Measurements from ENCODE around the gene PPM1M. TPM values are rescaled to one million over a fixed set of nuclear protein-coding genes. Genes with fewer than 3 reads are reported as not detected.

PPM1M gene
- total and polyA plus RNA-seq, 10 of the 15 experiments (the other 5 are each of a cell fraction or from before 2014, with no cell fraction given): 7.3 to 24.8 (median 15.8) TPM

DNA sequence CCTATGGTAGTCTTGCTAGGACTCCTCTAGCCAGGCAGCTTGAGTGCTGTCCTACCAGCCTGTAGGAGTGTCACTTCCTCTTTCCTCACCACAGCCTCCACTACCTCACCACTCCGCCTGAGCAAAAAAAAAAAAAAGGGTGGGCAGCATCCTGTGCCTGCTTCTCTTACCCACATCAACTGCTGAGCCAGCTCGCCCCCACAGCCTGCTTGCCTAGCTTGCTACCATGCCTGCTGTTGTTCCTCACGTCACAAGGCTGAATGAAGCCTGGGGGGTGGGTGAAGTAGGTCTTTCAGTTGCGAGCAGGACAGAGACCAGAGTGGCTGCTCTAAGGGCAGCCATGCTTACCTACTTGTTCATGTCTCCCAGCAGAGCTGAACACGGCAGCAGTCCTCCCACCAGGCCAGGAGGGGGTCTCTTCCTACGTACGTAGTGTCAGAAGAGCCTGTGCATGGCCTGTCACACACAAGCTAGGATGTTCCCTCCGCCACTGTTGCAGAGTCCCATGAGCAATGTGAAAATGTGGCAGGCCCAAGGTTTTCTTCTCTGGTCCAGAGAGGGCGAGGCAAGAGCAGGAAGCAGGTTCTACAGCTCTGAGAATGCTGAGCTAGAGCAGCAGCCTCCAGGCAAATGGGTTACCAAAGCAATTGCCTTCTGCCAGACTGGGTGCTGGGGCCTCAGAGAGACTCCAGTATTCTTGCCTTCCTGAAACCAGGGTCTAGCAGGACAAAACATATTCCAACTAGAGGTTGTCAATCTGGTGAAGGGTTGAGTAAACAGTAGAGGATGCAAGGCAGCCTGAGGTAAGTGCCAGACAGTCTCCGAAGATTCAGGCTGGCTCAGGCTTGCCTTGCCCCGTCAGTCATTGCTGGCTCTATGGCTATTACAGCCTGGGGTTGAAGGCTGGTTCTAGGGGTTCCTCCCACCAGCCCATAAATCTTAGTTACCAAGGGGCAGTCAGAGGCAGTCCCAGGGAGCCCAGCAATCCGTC is 8.1 kb downstream of the PPM1M start (continued):
- TF ChIP-seq, protein P1, sequence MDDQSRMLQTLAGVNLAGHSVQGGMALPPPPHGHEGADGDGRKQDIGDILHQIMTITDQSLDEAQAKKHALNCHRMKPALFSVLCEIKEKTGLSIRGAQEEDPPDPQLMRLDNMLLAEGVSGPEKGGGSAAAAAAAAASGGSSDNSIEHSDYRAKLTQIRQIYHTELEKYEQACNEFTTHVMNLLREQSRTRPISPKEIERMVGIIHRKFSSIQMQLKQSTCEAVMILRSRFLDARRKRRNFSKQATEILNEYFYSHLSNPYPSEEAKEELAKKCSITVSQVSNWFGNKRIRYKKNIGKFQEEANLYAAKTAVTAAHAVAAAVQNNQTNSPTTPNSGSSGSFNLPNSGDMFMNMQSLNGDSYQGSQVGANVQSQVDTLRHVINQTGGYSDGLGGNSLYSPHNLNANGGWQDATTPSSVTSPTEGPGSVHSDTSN (IDR thresholded peaks at IDR 0.05; ENCODE audit: insufficient replicate concordance, low read depth, low read length): no peak
- TF ChIP-seq, protein P2, sequence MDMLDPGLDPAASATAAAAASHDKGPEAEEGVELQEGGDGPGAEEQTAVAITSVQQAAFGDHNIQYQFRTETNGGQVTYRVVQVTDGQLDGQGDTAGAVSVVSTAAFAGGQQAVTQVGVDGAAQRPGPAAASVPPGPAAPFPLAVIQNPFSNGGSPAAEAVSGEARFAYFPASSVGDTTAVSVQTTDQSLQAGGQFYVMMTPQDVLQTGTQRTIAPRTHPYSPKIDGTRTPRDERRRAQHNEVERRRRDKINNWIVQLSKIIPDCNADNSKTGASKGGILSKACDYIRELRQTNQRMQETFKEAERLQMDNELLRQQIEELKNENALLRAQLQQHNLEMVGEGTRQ (IDR thresholded peaks at IDR 0.05; ENCODE audit: borderline replicate concordance, low read depth, low read length): no peak
- TF ChIP-seq SIN3A (IDR thresholded peaks at IDR 0.05; ENCODE audit: low read depth, low read length): no peak; the same call in 1 of the 2 replicates
- no peak for TF ChIP-seq FOXK2 (IDR thresholded peaks at IDR 0.05)
- TF ChIP-seq SIX5 (IDR thresholded peaks at IDR 0.05; ENCODE audit: low read depth, low read length, severe bottlenecking): no peak
- TF ChIP-seq POU2F2 (IDR thresholded peaks at IDR 0.05; ENCODE audit: borderline replicate concordance, low read depth, low read length): peak; percentile 9; the same call in 2 of the 3 replicates
- peak; percentile 91 for TF ChIP-seq DPF2 (IDR thresholded peaks at IDR 0.05)
- TF ChIP-seq, protein P3, sequence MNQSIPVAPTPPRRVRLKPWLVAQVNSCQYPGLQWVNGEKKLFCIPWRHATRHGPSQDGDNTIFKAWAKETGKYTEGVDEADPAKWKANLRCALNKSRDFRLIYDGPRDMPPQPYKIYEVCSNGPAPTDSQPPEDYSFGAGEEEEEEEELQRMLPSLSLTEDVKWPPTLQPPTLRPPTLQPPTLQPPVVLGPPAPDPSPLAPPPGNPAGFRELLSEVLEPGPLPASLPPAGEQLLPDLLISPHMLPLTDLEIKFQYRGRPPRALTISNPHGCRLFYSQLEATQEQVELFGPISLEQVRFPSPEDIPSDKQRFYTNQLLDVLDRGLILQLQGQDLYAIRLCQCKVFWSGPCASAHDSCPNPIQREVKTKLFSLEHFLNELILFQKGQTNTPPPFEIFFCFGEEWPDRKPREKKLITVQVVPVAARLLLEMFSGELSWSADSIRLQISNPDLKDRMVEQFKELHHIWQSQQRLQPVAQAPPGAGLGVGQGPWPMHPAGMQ (IDR thresholded peaks at IDR 0.05; ENCODE audit: borderline replicate concordance): no peak
- peak; percentile 75 for TF ChIP-seq POLR2A (IDR thresholded peaks at IDR 0.05; ENCODE audit: low read depth, low read length)
- TF ChIP-seq RAD21 (IDR thresholded peaks at IDR 0.05; ENCODE audit: insufficient read depth, low read depth, low read length): 0 out of 2 replicates have a peak, but pooled peaks have one; percentile 2
- TF ChIP-seq IKZF2 (IDR thresholded peaks at IDR 0.05): peak; percentile 85 to 89
- TF ChIP-seq, protein P4, sequence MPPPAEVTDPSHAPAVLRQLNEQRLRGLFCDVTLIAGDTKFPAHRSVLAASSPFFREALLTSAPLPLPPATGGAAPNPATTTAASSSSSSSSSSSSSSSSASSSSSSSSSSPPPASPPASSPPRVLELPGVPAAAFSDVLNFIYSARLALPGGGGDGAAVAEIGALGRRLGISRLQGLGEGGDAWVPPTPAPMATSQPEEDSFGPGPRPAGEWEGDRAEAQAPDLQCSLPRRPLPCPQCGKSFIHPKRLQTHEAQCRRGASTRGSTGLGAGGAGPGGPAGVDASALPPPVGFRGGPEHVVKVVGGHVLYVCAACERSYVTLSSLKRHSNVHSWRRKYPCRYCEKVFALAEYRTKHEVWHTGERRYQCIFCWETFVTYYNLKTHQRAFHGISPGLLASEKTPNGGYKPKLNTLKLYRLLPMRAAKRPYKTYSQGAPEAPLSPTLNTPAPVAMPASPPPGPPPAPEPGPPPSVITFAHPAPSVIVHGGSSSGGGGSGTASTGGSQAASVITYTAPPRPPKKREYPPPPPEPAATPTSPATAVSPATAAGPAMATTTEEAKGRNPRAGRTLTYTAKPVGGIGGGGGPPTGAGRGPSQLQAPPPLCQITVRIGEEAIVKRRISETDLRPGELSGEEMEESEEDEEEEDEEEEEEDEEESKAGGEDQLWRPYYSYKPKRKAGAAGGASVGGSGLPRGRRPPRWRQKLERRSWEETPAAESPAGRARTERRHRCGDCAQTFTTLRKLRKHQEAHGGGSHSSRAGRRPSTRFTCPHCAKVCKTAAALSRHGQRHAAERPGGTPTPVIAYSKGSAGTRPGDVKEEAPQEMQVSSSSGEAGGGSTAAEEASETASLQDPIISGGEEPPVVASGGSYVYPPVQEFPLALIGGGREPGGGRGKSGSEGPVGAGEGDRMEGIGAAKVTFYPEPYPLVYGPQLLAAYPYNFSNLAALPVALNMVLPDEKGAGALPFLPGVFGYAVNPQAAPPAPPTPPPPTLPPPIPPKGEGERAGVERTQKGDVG (CRISPR knock-in tag; IDR thresholded peaks at IDR 0.05): no peak
- TF ChIP-seq HDGF (IDR thresholded peaks at IDR 0.05): peak; percentile 91
- TF ChIP-seq SMAD5 (IDR thresholded peaks at IDR 0.05; ENCODE audit: low read depth): no peak
- TF ChIP-seq ZZZ3 (IDR thresholded peaks at IDR 0.05; ENCODE audit: control insufficient read depth, insufficient read length, low read depth): no peak
- TF ChIP-seq SUZ12 (IDR thresholded peaks at IDR 0.05; ENCODE audit: unreplicated experiment): no peak
- peak; percentile 83 for TF ChIP-seq CREM (IDR thresholded peaks at IDR 0.05; ENCODE audit: low read depth)
- TF ChIP-seq, protein P5, sequence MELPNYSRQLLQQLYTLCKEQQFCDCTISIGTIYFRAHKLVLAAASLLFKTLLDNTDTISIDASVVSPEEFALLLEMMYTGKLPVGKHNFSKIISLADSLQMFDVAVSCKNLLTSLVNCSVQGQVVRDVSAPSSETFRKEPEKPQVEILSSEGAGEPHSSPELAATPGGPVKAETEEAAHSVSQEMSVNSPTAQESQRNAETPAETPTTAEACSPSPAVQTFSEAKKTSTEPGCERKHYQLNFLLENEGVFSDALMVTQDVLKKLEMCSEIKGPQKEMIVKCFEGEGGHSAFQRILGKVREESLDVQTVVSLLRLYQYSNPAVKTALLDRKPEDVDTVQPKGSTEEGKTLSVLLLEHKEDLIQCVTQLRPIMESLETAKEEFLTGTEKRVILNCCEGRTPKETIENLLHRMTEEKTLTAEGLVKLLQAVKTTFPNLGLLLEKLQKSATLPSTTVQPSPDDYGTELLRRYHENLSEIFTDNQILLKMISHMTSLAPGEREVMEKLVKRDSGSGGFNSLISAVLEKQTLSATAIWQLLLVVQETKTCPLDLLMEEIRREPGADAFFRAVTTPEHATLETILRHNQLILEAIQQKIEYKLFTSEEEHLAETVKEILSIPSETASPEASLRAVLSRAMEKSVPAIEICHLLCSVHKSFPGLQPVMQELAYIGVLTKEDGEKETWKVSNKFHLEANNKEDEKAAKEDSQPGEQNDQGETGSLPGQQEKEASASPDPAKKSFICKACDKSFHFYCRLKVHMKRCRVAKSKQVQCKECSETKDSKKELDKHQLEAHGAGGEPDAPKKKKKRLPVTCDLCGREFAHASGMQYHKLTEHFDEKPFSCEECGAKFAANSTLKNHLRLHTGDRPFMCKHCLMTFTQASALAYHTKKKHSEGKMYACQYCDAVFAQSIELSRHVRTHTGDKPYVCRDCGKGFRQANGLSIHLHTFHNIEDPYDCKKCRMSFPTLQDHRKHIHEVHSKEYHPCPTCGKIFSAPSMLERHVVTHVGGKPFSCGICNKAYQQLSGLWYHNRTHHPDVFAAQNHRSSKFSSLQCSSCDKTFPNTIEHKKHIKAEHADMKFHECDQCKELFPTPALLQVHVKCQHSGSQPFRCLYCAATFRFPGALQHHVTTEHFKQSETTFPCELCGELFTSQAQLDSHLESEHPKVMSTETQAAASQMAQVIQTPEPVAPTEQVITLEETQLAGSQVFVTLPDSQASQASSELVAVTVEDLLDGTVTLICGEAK (IDR thresholded peaks at IDR 0.05; ENCODE audit: borderline replicate concordance): no peak; the same call in 1 of the 2 replicates
- no peak for TF ChIP-seq RBBP5 (conservative IDR thresholded peaks at IDR 0.05)
